Natural killer cell (primary cell): ENCODE results near the gene TMEM255B. TPM values are rescaled to one million over a fixed set of nuclear protein-coding genes. Genes with fewer than 3 reads are reported as not detected.

Experiments
- ATAC-seq, 3 donors: fragments of 150-1000 bp in 2 of 3; fragments of 200-7000 bp in 1 of 3; cut with Tn5 transposase; 1 replicate in 1 of 3; 2 replicates in 2 of 3; pipeline ENCODE4 v1.10.0; 2021; ENCODE audit warnings: mild to moderate bottlenecking in 2 of 3, moderate library complexity in 2 of 3
- DNase-seq, 2 donors: peaks; one replicate each; pipeline versions ENCODE4 v3.0.0 to v3.0.0-alpha.2; 2013 to 2021; ENCODE audit warnings: mixed read lengths in 1 of 2
- H3K27ac ChIP-seq: one replicate; pipeline ENCODE4 v1.5.1; 2013; ENCODE audit warnings: mild to moderate bottlenecking, low read length
- H3K27me3 ChIP-seq: one replicate; pipeline ENCODE4 v1.6.1; 2013; ENCODE audit warnings: low read length; ENCODE audit not compliant: control insufficient read depth, insufficient read depth
- H3K36me3 ChIP-seq: one replicate; pipeline ENCODE4 v1.6.1; 2013; ENCODE audit warnings: low read length; ENCODE audit not compliant: control insufficient read depth, insufficient read depth
- H3K4me1 ChIP-seq: one replicate; pipeline ENCODE4 v1.6.1; 2013; ENCODE audit warnings: low read length; ENCODE audit not compliant: control insufficient read depth, insufficient read depth
- H3K4me3 ChIP-seq: one replicate; pipeline ENCODE4 v1.5.1; 2013; ENCODE audit warnings: low read length
- H3K9me3 ChIP-seq: one replicate; pipeline ENCODE4 v1.6.1; 2013; ENCODE audit warnings: low read length; ENCODE audit not compliant: control insufficient read depth, insufficient read depth
- H3K27ac Mint-ChIP-seq, 2 donors: one replicate each; pipeline ENCODE4 v1.8.0; 2022; ENCODE audit warnings: mild to moderate bottlenecking in 2 of 2, mixed read lengths in 2 of 2, moderate library complexity in 1 of 2
- H3K27me3 Mint-ChIP-seq, 2 donors: one replicate each; pipeline ENCODE4 v1.8.0; 2022; ENCODE audit warnings: low read depth in 2 of 2, mixed read lengths in 2 of 2
- H3K36me3 Mint-ChIP-seq: one replicate; pipeline ENCODE4 v1.8.0; 2022; ENCODE audit warnings: mixed read lengths
- H3K4me1 Mint-ChIP-seq, 2 donors: one replicate each; pipeline ENCODE4 v1.8.0; 2022; ENCODE audit warnings: mixed read lengths in 2 of 2
- H3K4me3 Mint-ChIP-seq: one replicate; pipeline ENCODE4 v1.8.0; 2022; ENCODE audit warnings: mild to moderate bottlenecking, moderate library complexity, mixed read lengths
- H3K9me3 Mint-ChIP-seq, 2 donors: one replicate each; pipeline ENCODE4 v1.8.0; 2022; ENCODE audit warnings: mixed read lengths in 2 of 2
- WGBS: methylation state at CpG from one replicate; pipeline ENCODE4 v1.1.7; 2013; ENCODE audit warnings: missing lambda C conversion rate; ENCODE audit not compliant: insufficient coverage; 5-methylcytosine and 5-hydroxymethylcytosine counted together
- intact Hi-C: fragments of 100-400 bp; cut with micrococcal nuclease; formaldehyde crosslinking; loops from one replicate; pipeline ENCODE4 v1.14.2; 2022
- total RNA-seq, 4 donors: library from RNA; stranded (reverse); fragments of 120-200 nt in 1 of 4; gene quantifications; one replicate each; pipeline versions ENCODE4 v1.2.3 to v1.2.4, GENCODE V29; 2013 to 2022
- TF ChIP-seq, protein P1 (sequence below): fragments of 200-600 bp; IDR thresholded peaks from one replicate; pipeline ENCODE4 v1.8.0; 2022; ENCODE audit warnings: antibody characterized with exemption

Gene TMEM255B
- total RNA-seq, 3 donors from 2014 or later (not counting 1 experiment from before 2014, with no cell fraction given) = 0.38 to 3.0 (median 1.0) TPM

DNA sequence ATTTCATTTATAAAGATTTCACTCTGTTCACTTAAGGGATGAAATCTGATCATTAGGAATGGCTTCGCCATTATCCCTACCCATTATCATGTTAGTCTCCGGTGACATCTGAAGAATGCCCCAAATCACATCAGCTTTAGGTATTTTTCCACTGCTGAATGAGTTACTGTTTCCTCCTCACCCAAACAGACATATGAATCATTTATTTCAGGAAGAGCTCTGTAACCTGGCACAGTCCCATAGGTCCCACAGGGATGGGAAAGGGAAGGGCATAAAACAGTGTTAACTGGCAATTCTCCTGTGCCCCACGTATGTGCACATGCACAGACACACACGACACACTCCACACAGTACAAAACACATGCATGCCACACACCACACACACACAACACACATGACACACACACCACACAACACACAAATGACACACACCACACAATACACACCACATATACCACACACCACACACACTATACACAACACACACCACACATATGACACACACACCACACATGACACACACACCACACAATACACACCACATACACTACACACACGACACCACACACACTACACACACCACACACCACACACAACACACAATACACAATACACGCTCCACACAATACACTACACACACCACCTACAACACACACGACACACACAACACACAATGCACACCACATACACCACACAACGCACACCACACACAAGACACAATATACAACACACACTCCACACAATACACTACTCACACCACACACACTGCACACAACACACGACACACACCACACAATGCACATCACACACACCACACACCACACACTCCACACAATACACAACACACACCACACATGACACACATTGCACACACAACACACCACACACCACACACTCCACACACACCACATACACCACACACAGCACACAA lies 15.4 kb downstream of the TMEM255B start:
- no peak overlapping the region for H3K27ac ChIP-seq
- no peak overlapping the region for H3K4me3 ChIP-seq
- TF ChIP-seq, protein P1, sequence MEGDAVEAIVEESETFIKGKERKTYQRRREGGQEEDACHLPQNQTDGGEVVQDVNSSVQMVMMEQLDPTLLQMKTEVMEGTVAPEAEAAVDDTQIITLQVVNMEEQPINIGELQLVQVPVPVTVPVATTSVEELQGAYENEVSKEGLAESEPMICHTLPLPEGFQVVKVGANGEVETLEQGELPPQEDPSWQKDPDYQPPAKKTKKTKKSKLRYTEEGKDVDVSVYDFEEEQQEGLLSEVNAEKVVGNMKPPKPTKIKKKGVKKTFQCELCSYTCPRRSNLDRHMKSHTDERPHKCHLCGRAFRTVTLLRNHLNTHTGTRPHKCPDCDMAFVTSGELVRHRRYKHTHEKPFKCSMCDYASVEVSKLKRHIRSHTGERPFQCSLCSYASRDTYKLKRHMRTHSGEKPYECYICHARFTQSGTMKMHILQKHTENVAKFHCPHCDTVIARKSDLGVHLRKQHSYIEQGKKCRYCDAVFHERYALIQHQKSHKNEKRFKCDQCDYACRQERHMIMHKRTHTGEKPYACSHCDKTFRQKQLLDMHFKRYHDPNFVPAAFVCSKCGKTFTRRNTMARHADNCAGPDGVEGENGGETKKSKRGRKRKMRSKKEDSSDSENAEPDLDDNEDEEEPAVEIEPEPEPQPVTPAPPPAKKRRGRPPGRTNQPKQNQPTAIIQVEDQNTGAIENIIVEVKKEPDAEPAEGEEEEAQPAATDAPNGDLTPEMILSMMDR = no peak
- H3K9me3 ChIP-seq = no peaks in the 10 kb centered on the region
- Mint-ChIP-seq H3K36me3 (no peaks in the 10 kb centered on the region), H3K27ac (no peak overlapping the region), H3K27me3 (peaks cover 10 to 11% of the 10 kb centered on the region in 2 donors), H3K9me3 (no peaks in the 10 kb centered on the region), H3K4me3 (no peak overlapping the region), H3K4me1 (peaks cover 0 to 8% of the 10 kb centered on the region in 2 donors)
- no peaks in the 10 kb centered on the region for H3K36me3 ChIP-seq
- no peaks in the 10 kb centered on the region for H3K4me1 ChIP-seq
- H3K27me3 ChIP-seq = peaks cover 3% of the 10 kb centered on the region
- no peak for ATAC-seq
- DNase-seq = no peak
- intact Hi-C loops = no loop called here
- WGBS = 88% methylated on average over 9 of the region's 9 CpGs

DNA sequence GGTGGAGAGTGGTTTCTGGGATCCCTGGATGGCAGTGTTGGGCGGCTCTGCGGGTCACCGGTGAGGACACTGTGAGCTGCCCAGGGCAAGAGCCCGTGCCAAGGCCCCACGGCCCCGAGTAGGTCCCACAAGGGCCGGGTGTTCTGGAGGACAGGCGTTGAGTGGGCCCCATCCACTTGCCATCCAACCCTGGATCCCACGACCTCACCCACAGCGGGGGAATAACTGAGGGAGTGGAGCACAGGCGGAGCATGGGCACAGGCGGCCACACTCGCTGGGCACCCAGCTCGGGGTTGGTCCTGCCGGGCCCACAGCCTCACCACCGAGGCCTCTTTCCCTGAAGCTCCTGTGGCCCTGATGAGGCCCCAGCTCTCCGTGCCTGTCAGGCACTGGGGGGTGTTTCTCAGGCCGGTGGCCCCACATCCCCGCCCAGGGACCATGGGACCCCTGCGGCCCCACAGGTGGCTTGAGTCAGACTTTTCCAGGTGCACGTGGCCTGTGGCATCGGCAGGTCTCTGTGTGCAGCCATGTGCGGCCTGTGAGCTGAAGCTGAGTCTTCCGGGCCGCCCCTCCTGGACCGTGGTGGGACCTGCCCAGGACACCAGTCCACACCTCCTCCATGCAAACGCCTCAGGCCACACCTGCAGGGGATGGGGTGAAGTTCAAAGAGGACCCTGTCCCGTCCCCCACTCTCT lies 16.6 kb downstream of the TMEM255B start:
- no peak for DNase-seq
- peaks cover 0 to 8% of the 10 kb centered on the region in 2 donors for H3K4me1 Mint-ChIP-seq
- WGBS = 90% methylated on average over 28 of the region's 28 CpGs
- H3K27me3 ChIP-seq = peaks cover 3% of the 10 kb centered on the region
- peaks cover 11 to 13% of the 10 kb centered on the region in 2 donors for H3K27me3 Mint-ChIP-seq
- no peaks in the 10 kb centered on the region for H3K36me3 ChIP-seq
- intact Hi-C loops = no loop called here
- H3K9me3 Mint-ChIP-seq = no peaks in the 10 kb centered on the region
- no peaks in the 10 kb centered on the region for H3K36me3 Mint-ChIP-seq
- H3K27ac ChIP-seq = no peak overlapping the region
- no peak overlapping the region for H3K4me3 ChIP-seq
- TF ChIP-seq, protein P1 = no peak
- H3K4me3 Mint-ChIP-seq = no peak overlapping the region
- no peak overlapping the region for H3K27ac Mint-ChIP-seq
- H3K4me1 ChIP-seq = no peaks in the 10 kb centered on the region
- no peaks in the 10 kb centered on the region for H3K9me3 ChIP-seq
- no peak for ATAC-seq

DNA sequence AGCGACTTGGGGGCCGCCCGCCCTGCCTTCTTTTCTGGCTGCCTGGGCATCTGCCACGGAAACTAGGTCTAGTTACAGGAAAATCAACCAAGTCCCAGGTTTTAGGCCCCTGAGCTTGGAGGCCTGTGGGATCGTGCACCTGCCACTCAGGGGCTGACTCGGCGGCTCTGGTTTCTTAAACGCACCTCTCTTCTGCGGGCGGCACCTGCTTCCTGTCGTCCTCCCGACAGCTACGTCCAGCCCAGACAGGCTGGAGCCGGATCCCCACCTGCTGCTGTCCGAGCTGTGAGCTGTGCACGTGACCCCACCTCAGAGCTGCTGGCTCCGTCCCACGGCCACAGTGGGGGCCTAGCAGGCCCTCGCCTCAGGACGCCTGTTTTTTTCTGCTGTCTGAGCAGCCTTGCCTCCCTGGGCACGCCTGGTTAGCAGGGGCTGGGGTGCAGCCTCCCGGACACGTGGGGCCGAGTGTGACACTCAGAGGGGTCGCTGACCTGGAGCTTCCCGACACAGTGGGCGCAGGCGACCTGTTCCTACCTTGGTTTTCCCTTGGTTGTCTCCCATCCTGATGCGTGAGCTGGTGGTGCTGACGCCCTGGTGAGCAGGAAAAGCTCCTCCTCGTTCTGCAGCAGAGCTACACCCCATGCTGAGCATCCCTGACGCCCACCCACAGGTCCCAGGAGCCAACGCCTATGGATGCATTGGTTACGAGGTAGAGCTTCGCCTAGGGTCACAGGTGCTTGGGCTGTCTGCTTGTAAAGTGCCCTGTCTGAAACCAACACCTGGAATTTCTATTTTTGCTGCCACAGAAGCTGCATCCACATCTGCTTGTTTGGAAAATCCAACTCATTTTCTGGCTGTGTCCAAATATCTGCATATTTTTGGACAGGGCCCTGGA lies 17.5 kb downstream of the TMEM255B start:
- Histone ChIP-seq H3K36me3 (no peaks in the 10 kb centered on the region), H3K27ac (no peak overlapping the region), H3K27me3 (peaks cover 3% of the 10 kb centered on the region), H3K4me1 (no peaks in the 10 kb centered on the region), H3K4me3 (no peak overlapping the region), H3K9me3 (no peaks in the 10 kb centered on the region)
- Mint-ChIP-seq H3K27me3 (peaks cover 11 to 16% of the 10 kb centered on the region in 2 donors), H3K36me3 (no peaks in the 10 kb centered on the region), H3K9me3 (no peaks in the 10 kb centered on the region), H3K4me3 (no peak overlapping the region), H3K27ac (no peak overlapping the region), H3K4me1 (peaks cover 0 to 8% of the 10 kb centered on the region in 2 donors)
- intact Hi-C loops = no loop called here
- DNase-seq (no peak), ATAC-seq (no peak)
- 82% methylated on average over 35 of the region's 35 CpGs for WGBS
- TF ChIP-seq, protein P1 = no peak
